ENCODE measurements around the gene MYEOV. TPM values are rescaled to one million over a fixed set of nuclear protein-coding genes. Genes with fewer than 3 reads are reported as not detected.

The MYEOV gene
- total RNA-seq, 1 donor = 7.0 TPM

DNA sequence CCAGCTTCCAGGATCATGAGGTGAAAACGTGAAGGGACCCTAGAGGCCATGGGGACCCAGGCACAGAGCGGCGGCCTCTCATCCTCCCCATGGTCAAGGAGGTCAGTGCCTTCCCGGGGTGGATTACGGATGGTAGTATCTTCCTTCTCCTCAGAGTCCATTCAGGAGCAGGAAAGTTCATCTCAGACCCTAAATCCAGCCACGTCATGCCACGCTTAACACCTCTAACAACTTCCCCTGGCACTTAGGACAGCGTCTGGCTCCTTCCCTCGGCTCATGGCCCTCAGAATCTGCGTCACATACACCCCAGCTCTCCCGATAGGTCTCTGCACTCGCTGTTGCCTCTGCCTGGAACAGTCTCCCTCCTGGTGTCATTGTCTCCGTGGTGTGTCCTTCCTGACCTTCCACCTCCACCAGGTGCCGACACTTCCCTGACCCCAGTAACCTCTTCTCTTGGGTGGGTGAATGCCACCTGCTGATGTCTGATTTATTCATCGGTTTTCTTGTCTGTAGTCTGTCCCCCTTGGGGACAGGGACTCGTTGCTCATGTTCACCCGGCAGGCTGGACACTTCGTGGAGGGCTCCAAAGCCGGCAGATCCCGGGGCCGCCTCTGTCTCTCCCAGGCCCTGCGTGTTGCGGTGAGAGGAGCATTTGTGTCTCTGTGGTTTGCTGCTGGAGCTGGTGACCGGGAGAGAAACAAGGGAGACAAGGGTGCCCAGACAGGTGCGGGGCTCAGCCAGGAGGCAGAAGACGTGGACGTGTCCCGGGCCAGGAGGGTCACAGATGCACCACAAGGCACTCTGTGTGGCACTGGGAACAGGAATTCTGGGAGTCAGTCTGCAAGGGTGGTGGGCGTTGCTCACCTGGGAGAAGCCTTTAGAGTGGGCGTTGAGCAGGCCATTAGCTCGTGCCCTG is 1.4 kb downstream of the MYEOV start:
- no peak overlapping the region for H3K4me3 ChIP-seq (ENCODE audit: low read depth, low read length)
- no peak for DNase-seq (ENCODE audit: low read depth)
- TF ChIP-seq, protein P1, sequence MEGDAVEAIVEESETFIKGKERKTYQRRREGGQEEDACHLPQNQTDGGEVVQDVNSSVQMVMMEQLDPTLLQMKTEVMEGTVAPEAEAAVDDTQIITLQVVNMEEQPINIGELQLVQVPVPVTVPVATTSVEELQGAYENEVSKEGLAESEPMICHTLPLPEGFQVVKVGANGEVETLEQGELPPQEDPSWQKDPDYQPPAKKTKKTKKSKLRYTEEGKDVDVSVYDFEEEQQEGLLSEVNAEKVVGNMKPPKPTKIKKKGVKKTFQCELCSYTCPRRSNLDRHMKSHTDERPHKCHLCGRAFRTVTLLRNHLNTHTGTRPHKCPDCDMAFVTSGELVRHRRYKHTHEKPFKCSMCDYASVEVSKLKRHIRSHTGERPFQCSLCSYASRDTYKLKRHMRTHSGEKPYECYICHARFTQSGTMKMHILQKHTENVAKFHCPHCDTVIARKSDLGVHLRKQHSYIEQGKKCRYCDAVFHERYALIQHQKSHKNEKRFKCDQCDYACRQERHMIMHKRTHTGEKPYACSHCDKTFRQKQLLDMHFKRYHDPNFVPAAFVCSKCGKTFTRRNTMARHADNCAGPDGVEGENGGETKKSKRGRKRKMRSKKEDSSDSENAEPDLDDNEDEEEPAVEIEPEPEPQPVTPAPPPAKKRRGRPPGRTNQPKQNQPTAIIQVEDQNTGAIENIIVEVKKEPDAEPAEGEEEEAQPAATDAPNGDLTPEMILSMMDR (IDR thresholded peaks at IDR 0.05; ENCODE audit: insufficient read depth, low read length) = no peak

DNA sequence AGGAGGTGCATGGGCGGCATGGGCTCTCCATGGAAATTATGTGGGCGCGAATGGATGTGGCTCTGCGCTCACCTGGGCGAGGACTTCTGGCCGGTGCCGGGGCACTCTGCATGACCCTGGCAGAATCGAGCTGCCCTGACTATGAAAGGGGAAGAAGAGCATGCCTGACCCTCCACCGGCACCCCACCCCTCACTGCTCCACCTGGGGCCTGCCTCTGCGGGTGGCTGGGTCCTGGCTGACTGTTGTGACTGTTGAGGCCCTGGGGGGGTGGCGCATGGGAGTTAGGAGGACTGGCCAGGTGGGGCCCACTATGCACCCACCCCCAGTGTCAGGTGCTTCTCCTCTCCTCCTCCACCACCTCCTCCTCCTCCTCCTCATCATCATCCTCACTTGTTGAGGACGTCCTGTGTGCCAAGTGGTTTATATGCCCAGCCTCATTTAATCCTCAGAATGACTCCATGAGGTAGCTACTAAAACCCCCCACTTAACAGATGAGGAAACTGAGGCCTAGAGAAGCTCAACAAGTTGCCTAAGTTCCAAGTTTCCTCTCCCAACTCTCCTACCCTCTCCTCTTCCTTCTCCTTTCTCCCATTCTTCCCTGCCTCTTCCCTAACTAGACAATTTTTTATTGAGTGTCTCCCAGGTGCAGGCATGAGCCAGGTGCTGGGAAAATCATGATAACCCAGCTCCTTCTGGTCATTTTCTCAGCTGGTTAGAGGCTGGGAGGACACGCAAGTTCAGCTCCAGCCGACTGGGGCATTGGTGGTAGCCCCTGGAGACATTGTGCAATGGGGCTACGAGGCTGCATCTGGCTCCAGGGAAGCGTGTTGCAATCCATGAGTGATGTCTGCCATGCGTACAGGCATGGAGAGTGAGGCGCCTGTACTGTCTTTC is 2.3 kb downstream of the MYEOV start:
- no peak overlapping the region for H3K4me3 ChIP-seq (ENCODE audit: low read depth, low read length)
- TF ChIP-seq, protein P1 (IDR thresholded peaks at IDR 0.05; ENCODE audit: insufficient read depth, low read length) = no peak
- DNase-seq (ENCODE audit: low read depth) = peak; percentile 65

DNA sequence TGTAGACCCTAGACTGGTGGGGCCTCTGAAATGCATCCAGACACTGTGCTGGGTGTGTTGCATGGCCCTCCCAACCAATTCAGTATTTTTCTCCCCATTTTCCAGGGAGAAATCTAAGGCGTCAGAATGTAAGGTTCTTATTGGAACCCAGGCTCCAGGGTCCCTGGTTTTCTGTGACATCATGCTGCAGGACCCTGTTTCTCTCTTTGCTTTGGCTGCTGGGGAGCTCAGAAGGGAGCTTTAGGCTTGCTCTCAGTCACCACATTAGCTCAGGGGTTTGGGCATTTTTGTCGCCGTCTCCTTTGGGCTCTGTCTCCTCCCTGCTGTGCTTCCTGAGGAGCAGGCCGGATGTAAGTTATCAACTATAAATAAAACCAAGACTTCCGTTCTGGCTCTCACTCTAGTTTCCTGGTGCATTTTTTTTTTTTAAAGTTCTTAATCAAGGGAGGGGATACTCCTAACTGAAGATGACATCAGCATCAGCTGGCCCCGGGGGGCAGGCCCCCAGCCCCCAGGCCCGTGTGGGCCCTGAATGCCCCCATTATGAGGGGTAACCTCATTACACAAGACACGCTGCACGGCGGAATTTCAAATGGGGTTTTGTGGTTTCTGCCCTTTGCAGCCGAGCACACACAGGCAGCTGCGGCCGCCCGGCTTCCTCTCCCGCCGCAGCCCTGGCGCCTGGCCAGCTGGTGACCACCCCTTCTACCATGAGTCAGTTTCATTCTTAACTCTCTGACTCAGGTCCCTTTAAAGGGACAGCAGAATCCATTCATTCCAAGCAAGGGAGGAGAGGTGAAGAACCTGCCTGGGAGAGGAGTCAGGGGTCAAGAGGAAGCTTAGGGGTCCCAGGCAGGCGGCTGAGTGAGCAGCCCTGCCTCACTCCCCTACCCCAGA is 3.2 kb downstream of the MYEOV start:
- peak; percentile 97 for DNase-seq (ENCODE audit: low read depth)
- H3K4me3 ChIP-seq (ENCODE audit: low read depth, low read length) = peak overlapping the region; percentile 44
- TF ChIP-seq, protein P1 (IDR thresholded peaks at IDR 0.05; ENCODE audit: insufficient read depth, low read length) = no peak

DNA sequence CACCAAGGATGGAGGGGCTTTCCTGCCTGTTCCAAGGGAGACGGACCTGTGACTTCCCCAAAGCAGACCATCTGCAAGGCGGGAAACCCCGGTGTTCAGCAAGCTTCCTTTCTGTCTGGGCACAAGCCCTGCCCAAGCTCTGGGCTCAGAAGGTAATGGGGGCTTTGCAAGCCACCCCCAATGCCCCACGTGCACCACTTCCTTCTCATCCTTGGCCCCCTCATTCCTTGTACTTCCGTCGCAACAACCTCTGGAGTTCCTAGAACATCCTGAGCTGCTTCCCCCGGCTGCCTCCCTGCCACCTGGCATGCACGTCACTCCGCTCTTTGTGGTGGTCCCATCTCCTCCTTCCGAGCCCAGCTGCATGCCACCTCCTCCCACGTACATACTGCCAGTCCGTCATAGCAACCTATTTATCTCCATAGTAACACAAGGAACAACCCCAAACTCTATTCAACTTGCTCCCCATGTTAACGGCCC is 3.9 kb downstream of the MYEOV start:
- TF ChIP-seq, protein P1 (IDR thresholded peaks at IDR 0.05; ENCODE audit: insufficient read depth, low read length) = no peak
- no peak overlapping the region for H3K4me3 ChIP-seq (ENCODE audit: low read depth, low read length)
- DNase-seq (ENCODE audit: low read depth) = no peak

DNA sequence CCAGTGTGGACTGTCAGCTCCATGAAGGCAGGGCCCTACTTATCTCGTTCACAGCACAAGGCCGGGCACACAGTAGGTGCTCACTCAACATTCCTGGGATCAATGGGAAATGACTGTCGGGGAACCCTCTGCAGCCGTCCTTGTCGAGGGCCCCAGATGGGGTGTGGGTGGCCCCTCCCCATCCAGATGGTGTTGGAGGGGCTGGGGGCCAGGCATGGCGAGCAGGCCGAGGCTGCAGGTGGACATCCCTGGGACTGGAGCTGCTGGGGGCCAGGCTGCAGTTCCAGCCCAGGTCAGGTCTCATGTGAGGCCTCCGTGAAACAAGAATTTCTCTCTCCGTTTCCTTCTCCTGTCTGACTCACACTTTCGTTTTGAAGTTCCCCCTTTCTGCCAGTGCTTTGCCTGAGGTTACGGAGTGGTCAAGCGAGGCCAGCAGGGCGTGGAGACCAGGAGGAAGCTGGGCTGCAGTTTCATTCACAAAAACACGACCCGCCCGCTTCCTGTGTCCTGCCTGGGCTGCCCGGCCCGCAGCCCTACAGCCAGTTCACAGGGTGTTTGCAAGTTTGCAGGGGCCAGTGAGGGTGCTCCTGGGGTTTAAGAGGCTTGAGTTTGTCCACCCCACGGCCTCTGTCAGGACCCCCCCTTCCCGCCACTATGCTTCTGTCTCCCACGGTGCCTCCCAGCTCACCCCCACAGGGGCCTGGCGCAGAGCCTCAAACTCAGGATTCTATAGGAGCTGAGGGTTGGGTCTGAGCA is 4.5 kb downstream of the MYEOV start:
- peak overlapping the region; percentile 33 for H3K4me3 ChIP-seq (ENCODE audit: low read depth, low read length)
- TF ChIP-seq, protein P1 (IDR thresholded peaks at IDR 0.05; ENCODE audit: insufficient read depth, low read length) = no peak
- peak; percentile 85 for DNase-seq (ENCODE audit: low read depth)
